GM12864 (cell line): ENCODE measurements around the gene F7.

Experiments
- DNase-seq: peaks from one replicate; pipeline ENCODE4 v3.0.0-alpha.2; 2011; ENCODE audit warnings: low read depth
- H3K4me3 ChIP-seq: 2 replicates; pipeline ENCODE4 v1.5.1; 2011; ENCODE audit warnings: mild to moderate bottlenecking, low read depth, low read length, control low read depth
- TF ChIP-seq, protein P1 (sequence below): IDR thresholded peaks from 2 replicates; pipeline ENCODE4 v1.5.1; 2011; ENCODE audit warnings: low read depth, mild to moderate bottlenecking, moderate library complexity, low read length, control low read depth, inconsistent platforms; ENCODE audit errors: missing control alignments

The F7 gene

GRCh38 chr13:113087923-113088690 lies 17.5 kb upstream of the F7 start:
- H3K4me3 ChIP-seq = no peak overlapping the region
- DNase-seq = no peak
- TF ChIP-seq, protein P1, sequence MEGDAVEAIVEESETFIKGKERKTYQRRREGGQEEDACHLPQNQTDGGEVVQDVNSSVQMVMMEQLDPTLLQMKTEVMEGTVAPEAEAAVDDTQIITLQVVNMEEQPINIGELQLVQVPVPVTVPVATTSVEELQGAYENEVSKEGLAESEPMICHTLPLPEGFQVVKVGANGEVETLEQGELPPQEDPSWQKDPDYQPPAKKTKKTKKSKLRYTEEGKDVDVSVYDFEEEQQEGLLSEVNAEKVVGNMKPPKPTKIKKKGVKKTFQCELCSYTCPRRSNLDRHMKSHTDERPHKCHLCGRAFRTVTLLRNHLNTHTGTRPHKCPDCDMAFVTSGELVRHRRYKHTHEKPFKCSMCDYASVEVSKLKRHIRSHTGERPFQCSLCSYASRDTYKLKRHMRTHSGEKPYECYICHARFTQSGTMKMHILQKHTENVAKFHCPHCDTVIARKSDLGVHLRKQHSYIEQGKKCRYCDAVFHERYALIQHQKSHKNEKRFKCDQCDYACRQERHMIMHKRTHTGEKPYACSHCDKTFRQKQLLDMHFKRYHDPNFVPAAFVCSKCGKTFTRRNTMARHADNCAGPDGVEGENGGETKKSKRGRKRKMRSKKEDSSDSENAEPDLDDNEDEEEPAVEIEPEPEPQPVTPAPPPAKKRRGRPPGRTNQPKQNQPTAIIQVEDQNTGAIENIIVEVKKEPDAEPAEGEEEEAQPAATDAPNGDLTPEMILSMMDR = no peak

- TF ChIP-seq, protein P1 = no peak
- H3K4me3 ChIP-seq = no peak overlapping the region
- DNase-seq = no peak
These were observed 16.9 kb upstream of the F7 start for GRCh38 chr13:113088691-113089020.

DNA sequence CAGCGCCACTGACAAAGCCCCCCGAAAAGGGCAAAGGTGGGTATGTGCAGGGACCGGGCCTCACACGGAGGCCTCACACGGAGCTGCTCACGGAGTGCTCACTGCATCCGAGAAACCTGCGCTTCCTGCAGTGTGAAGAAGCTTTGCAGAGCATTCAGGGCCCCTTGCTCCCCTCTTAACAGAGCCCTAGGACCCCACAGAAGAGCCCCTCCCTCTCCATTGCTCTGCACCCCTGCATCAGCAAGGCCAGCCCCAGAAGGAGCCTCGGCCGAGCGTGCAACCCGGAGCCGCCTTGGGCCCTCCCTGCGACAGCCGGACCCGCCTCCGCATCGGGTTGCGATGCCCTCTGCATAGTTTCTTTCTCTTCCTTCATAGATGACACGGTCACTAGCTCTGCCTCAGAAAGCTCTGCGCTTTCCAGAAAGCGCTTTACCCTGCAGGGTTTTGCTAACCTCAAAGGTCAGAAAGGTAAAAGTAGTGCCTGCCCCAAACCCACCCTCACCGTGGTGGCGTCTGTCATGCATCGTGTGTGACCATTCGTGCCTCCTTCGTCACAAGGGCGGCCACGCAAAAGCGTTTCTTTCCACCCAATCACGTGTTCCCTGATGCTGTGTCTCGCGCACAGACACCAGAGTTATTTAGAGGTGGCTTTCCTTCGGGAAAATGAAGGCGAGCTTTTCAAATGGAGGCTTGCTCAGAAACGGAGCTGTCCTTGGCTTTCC lies 15.7 kb upstream of the F7 start:
- no peak for DNase-seq
- H3K4me3 ChIP-seq = no peak overlapping the region

GRCh38 chr13:113090415-113090770 lies 15.2 kb upstream of the F7 start:
- DNase-seq = no peak
- TF ChIP-seq, protein P1 = no peak
- no peak overlapping the region for H3K4me3 ChIP-seq

More for the DNA sequence above, 15.7 kb upstream of the F7 start:
- TF ChIP-seq, protein P1 = no peak

GRCh38 chr13:113090806-113091205 lies 14.8 kb upstream of the F7 start:
- TF ChIP-seq, protein P1 = no peak
- no peak overlapping the region for H3K4me3 ChIP-seq
- DNase-seq = no peak

GRCh38 chr13:113091211-113091771 lies 14.3 kb upstream of the F7 start:
- TF ChIP-seq, protein P1 = no peak
- no peak for DNase-seq
- no peak overlapping the region for H3K4me3 ChIP-seq
